Measurements from ENCODE around the gene CUEDC2. TPM values are rescaled to one million over a fixed set of nuclear protein-coding genes. Genes with fewer than 3 reads are reported as not detected.

The CUEDC2 gene
- total RNA-seq, 1 donor from 2014 or later, result 44.8 TPM

GRCh38 chr10:102434394-102435132 lies 2.2 kb upstream of the CUEDC2 start:
- peak; percentile 12 for ATAC-seq
- intact Hi-C loops (cut with DNase I), result no loop called here
- Histone ChIP-seq H3K9me3 (no peaks in the 10 kb centered on the region), H3K36me3 (no peaks in the 10 kb centered on the region), H3K27me3 (no peaks in the 10 kb centered on the region), H3K4me1 (peaks cover 26% of the 10 kb centered on the region), H3K4me3 (no peak overlapping the region), H3K27ac (peak overlapping the region; percentile 79)
- no peak for DNase-seq
- no peak for TF ChIP-seq CTCF (IDR thresholded peaks at IDR 0.05)

GRCh38 chr10:102433619-102434046 lies 1.3 kb upstream of the CUEDC2 start:
- intact Hi-C loops (cut with DNase I), result no loop called here

GRCh38 chr10:102431452-102432124 lies 786 bp downstream of the CUEDC2 start:
- Histone ChIP-seq H3K4me1 (peaks cover 26% of the 10 kb centered on the region), H3K4me3 (peak overlapping the region; percentile 65), H3K36me3 (no peaks in the 10 kb centered on the region), H3K27me3 (no peaks in the 10 kb centered on the region), H3K9me3 (no peaks in the 10 kb centered on the region), H3K27ac (no peak overlapping the region)
- TF ChIP-seq CTCF (IDR thresholded peaks at IDR 0.05), result no peak
- no peak for ATAC-seq
- intact Hi-C loops (cut with DNase I), result no loop called here
- DNase-seq, result no peak

More at GRCh38 chr10:102433619-102434046, 1.3 kb upstream of the CUEDC2 start:
- Histone ChIP-seq H3K4me3 (no peak overlapping the region), H3K27me3 (no peaks in the 10 kb centered on the region), H3K4me1 (peaks cover 26% of the 10 kb centered on the region), H3K9me3 (no peaks in the 10 kb centered on the region), H3K27ac (no peak overlapping the region), H3K36me3 (no peaks in the 10 kb centered on the region)
- no peak for TF ChIP-seq CTCF (IDR thresholded peaks at IDR 0.05)
- ATAC-seq, result no peak
- DNase-seq, result no peak

- no peak for ATAC-seq
- Histone ChIP-seq H3K27ac (no peak overlapping the region), H3K27me3 (no peaks in the 10 kb centered on the region), H3K9me3 (no peaks in the 10 kb centered on the region), H3K36me3 (peaks cover 6% of the 10 kb centered on the region), H3K4me1 (peaks cover 18% of the 10 kb centered on the region), H3K4me3 (no peak overlapping the region)
- no peak for DNase-seq
- TF ChIP-seq CTCF (IDR thresholded peaks at IDR 0.05), result no peak
- intact Hi-C loops (cut with DNase I), result no loop called here
Measured at GRCh38 chr10:102429468-102429867, 2.9 kb downstream of the CUEDC2 start.

GRCh38 chr10:102426803-102427287 lies 5.5 kb downstream of the CUEDC2 start:
- H3K36me3 ChIP-seq, result peaks cover 21% of the 10 kb centered on the region
- ATAC-seq, result no peak
- H3K27me3 ChIP-seq, result no peaks in the 10 kb centered on the region
- no peaks in the 10 kb centered on the region for H3K9me3 ChIP-seq
- intact Hi-C loops (cut with DNase I), result no loop called here
- no peak for TF ChIP-seq CTCF (IDR thresholded peaks at IDR 0.05)
- no peak overlapping the region for H3K27ac ChIP-seq
- H3K4me1 ChIP-seq, result peaks cover 23% of the 10 kb centered on the region
- DNase-seq, result no peak
- no peak overlapping the region for H3K4me3 ChIP-seq

All from upper lobe of right lung (tissue), 1 donor.